Measurements from ENCODE around the gene KIAA0753. TPM values are rescaled to one million over a fixed set of nuclear protein-coding genes. Genes with fewer than 3 reads are reported as not detected.

The KIAA0753 gene
- total RNA-seq, 2 experiments from 2014 or later = 20.8 to 29.8 TPM

DNA sequence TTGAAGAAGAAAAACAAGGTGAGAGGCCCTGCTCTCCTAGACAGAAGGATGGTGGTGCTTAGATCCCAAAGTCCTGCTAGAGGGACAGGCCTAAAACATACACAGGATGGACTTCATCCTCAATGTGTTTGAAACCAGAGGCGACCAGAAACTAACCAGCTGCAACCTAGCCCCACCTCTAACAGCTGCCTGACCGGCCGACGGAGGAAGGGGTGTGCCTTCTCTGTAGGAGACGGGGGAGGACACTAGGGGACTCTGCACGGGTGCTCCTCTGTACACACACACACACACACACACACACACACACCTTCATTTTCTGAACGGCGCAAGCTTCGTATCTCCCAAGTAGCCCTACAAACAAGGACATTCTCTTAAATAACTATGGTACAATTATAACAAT is 59.9 kb downstream of the KIAA0753 start:
- H3K9me2 ChIP-seq (ENCODE audit: insufficient read depth, low read length) = no peaks in the 10 kb centered on the region
- BruUV-seq (replicated peaks) = no TSS peak
- no peak overlapping the region for H3K4me3 ChIP-seq (ENCODE audit: low read depth, low read length, poor library complexity, severe bottlenecking)
- no peaks in the 10 kb centered on the region for H3K79me2 ChIP-seq (ENCODE audit: insufficient read depth, low read depth, low read length)
- 0 out of 2 replicates have a peak, but pooled peaks cover 6% of the 10 kb centered on the region for H3K9me3 ChIP-seq (ENCODE audit: low read length)
- peaks cover 61% of the 10 kb centered on the region for H3K36me3 ChIP-seq (ENCODE audit: insufficient read depth, low read length)
- H4K20me1 ChIP-seq (ENCODE audit: insufficient read depth, low read length) = no peaks in the 10 kb centered on the region
- H3K27ac ChIP-seq (ENCODE audit: low read depth, low read length, poor library complexity, severe bottlenecking) = no peak overlapping the region
- ChIA-PET CTCF (ENCODE audit: unreplicated experiment) (no interaction called here), POLR2A (interaction anchor here (0.6 kb wide), 2 partner anchors 12 to 43 kb away, joined by 3 to 4 read pairs; no protein-coding TSS in a partner anchor)
- no peaks in the 10 kb centered on the region for H3K4me1 ChIP-seq (ENCODE audit: insufficient read depth, low read length, poor library complexity, severe bottlenecking)
- no peak overlapping the region for H2AFZ ChIP-seq (ENCODE audit: low read length)
- no peak for DNase-seq (ENCODE audit: low spot score)
- no peak for TF ChIP-seq EZH2phosphoT487 (IDR thresholded peaks at IDR 0.05; ENCODE audit: borderline replicate concordance, low read depth, low read length)
- no peak for TF ChIP-seq CTCF (conservative IDR thresholded peaks at IDR 0.05; ENCODE audit: low read length)
- no peak overlapping the region for H3K4me2 ChIP-seq (ENCODE audit: low read length)
- intact Hi-C loops (cut with micrococcal nuclease; ENCODE audit: unreplicated experiment) = no loop called here

DNA sequence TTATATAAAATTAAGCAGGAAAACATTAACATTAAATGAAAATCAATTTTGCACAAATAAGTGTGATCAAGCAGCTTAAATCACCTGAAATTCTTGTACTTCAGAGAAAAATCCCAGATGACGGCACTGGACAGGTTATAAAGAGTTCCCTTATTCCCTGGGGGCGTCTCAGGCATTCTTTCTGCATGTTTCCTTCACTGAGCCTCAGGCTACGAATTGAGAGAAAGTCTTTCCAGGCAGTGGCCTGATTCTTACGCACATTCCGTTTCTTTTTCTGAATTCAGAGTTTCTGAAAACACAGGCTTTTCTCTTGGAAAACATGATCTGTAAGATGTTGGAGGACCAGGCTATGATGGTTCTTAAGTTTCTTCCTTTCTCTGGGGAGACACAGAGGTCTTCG is 62.0 kb downstream of the KIAA0753 start:
- ChIA-PET CTCF (ENCODE audit: unreplicated experiment) (no interaction called here), POLR2A (no interaction called here)
- no peaks in the 10 kb centered on the region for H4K20me1 ChIP-seq (ENCODE audit: insufficient read depth, low read length)
- no peak overlapping the region for H2AFZ ChIP-seq (ENCODE audit: low read length)
- no peak overlapping the region for H3K4me2 ChIP-seq (ENCODE audit: low read length)
- no peak overlapping the region for H3K27ac ChIP-seq (ENCODE audit: low read depth, low read length, poor library complexity, severe bottlenecking)
- no peak for TF ChIP-seq EZH2phosphoT487 (IDR thresholded peaks at IDR 0.05; ENCODE audit: borderline replicate concordance, low read depth, low read length)
- TF ChIP-seq CTCF (conservative IDR thresholded peaks at IDR 0.05; ENCODE audit: low read length) = no peak
- DNase-seq (ENCODE audit: low spot score) = no peak
- H3K9me3 ChIP-seq (ENCODE audit: low read length) = 0 out of 2 replicates have a peak, but pooled peaks cover 5% of the 10 kb centered on the region
- H3K4me3 ChIP-seq (ENCODE audit: low read depth, low read length, poor library complexity, severe bottlenecking) = no peak overlapping the region
- no peaks in the 10 kb centered on the region for H3K79me2 ChIP-seq (ENCODE audit: insufficient read depth, low read depth, low read length)
- peaks cover 40% of the 10 kb centered on the region for H3K36me3 ChIP-seq (ENCODE audit: insufficient read depth, low read length)
- H3K4me1 ChIP-seq (ENCODE audit: insufficient read depth, low read length, poor library complexity, severe bottlenecking) = peaks cover 5% of the 10 kb centered on the region
- intact Hi-C loops (cut with micrococcal nuclease; ENCODE audit: unreplicated experiment) = no loop called here
- no peaks in the 10 kb centered on the region for H3K9me2 ChIP-seq (ENCODE audit: insufficient read depth, low read length)
- no TSS peak for BruUV-seq (replicated peaks)

GRCh38 chr17:6577686-6578263 is 62.7 kb downstream of the KIAA0753 start:
- Histone ChIP-seq H3K9me3 (ENCODE audit: low read length) (no peaks in the 10 kb centered on the region), H4K20me1 (ENCODE audit: insufficient read depth, low read length) (no peaks in the 10 kb centered on the region), H3K27ac (ENCODE audit: low read depth, low read length, poor library complexity, severe bottlenecking) (no peak overlapping the region), H2AFZ (ENCODE audit: low read length) (no peak overlapping the region), H3K4me1 (ENCODE audit: insufficient read depth, low read length, poor library complexity, severe bottlenecking) (peaks cover 5% of the 10 kb centered on the region), H3K9me2 (ENCODE audit: insufficient read depth, low read length) (no peaks in the 10 kb centered on the region), H3K36me3 (ENCODE audit: insufficient read depth, low read length) (peaks cover 33% of the 10 kb centered on the region; the same call in 1 of the 2 replicates), H3K79me2 (ENCODE audit: insufficient read depth, low read depth, low read length) (no peaks in the 10 kb centered on the region), H3K4me3 (ENCODE audit: low read depth, low read length, poor library complexity, severe bottlenecking) (no peak overlapping the region), H3K4me2 (ENCODE audit: low read length) (no peak overlapping the region)
- ChIA-PET CTCF (ENCODE audit: unreplicated experiment) (no interaction called here), POLR2A (interaction anchor here (0.7 kb wide), 1 partner anchor 877 kb away, joined by 3 read pairs; no protein-coding TSS in a partner anchor)
- TF ChIP-seq EZH2phosphoT487 (IDR thresholded peaks at IDR 0.05; ENCODE audit: borderline replicate concordance, low read depth, low read length) (no peak), CTCF (conservative IDR thresholded peaks at IDR 0.05; ENCODE audit: low read length) (no peak)
- intact Hi-C loops (cut with micrococcal nuclease; ENCODE audit: unreplicated experiment) = no loop called here
- DNase-seq (ENCODE audit: low spot score) = no peak
- no TSS peak for BruUV-seq (replicated peaks)

Measured in OCI-LY7 (cell line).